GM21390 (cell line): Measurements from ENCODE around the gene GATM.
"Not testable (repeated sequence)": the region's sequence is repeated elsewhere in the genome, so short reads cannot be mapped to it uniquely, and the experiment has no call there.

Source experiments
- ATAC-seq: cut with Tn5 transposase; IDR thresholded peaks from one replicate; pipeline ENCODE4 v1.9.1; 2021; ENCODE audit not compliant: unreplicated experiment

GATM gene

DNA sequence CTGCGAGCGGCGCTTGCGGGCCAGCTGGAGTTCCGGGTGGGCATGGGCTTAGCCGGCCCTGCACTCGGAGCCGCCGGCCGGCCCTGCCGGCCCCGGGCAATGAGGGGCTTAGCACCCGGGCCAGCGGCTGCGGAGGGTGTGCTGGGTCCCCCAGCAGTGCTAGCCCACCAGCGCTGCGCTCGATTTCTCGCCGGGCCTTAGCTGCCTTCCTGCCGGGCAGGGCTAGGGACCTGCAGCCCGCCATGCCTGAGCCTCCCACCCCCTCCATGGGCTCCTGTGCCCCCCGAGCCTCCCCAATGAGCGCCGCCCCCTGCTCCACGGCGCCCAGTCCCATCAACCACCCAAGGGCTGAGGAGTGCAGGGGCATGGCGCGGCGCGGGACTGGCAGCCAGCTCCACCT lies 64.2 kb downstream of the GATM start:
- not testable (repeated sequence) for ATAC-seq
